GM12891 (cell line): ENCODE results near the gene HENMT1.

ENCODE experiments used
- POLR2A ChIP-seq: IDR thresholded peaks from 2 replicates; pipeline ENCODE4 v1.6.1; 2011; ENCODE audit warnings: low read depth, low read length, control low read depth
- POLR2AphosphoS5 ChIP-seq: IDR thresholded peaks from 2 replicates; pipeline ENCODE4 v1.6.1; 2011; ENCODE audit warnings: low read depth, low read length, control low read depth

- TF ChIP-seq POLR2A (no peak), POLR2AphosphoS5 (no peak)
Measured at GRCh38 chr1:108624069-108624468, 36.8 kb downstream of the HENMT1 start.
